GM21576 (cell line): Measurements from ENCODE around the gene SPRYD4.
"Not testable (repeated sequence)": the region's sequence is repeated elsewhere in the genome, so short reads cannot be mapped to it uniquely, and the experiment has no call there.

Source experiments
- ATAC-seq: cut with Tn5 transposase; IDR thresholded peaks from one replicate; pipeline ENCODE4 v1.9.1; 2021; ENCODE audit warnings: mild to moderate bottlenecking, moderate library complexity; ENCODE audit not compliant: unreplicated experiment

Gene SPRYD4

DNA sequence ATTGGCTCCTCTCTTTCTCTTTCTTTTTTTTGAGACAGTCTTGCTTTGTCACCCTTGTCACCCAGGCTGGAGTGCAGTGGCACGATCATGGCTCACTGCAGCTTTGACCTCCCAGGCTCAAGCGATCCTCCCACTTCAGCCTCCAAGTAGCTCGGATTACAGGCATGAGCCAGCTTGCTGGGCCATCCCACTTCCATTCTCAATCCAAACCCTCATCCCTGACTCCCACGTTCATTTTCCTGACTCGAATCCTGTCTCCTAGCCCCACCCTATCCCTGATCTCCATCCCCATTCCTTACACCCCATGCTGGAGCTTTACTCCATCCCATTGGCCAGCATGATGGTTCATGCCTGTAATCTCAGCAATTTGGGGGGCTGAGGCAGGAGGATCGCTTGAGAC, 7.8 kb downstream of the SPRYD4 start:
- no peak for ATAC-seq

DNA sequence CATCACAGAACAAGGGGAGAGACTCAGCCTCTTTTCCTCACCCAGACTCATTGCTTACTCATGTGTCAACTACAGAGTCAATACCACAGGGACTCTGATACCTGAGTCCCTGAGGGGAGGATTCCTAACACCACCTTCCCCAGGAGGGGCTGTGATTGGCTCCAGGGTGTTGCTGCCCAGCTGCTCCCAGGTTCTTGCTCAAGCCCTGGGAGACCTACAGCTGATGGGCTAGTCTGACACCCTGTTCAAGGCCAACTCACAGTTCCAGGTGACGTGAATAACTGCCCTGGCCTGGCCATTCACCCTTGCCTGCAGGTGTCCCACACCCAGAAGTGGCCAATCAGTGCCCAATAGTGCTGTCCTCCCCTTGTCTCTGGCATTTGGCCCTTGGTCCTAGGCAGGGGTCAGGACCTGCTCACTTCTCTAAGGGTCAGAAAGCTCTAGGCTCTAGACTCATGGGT, 8.6 kb downstream of the SPRYD4 start:
- no peak for ATAC-seq

DNA sequence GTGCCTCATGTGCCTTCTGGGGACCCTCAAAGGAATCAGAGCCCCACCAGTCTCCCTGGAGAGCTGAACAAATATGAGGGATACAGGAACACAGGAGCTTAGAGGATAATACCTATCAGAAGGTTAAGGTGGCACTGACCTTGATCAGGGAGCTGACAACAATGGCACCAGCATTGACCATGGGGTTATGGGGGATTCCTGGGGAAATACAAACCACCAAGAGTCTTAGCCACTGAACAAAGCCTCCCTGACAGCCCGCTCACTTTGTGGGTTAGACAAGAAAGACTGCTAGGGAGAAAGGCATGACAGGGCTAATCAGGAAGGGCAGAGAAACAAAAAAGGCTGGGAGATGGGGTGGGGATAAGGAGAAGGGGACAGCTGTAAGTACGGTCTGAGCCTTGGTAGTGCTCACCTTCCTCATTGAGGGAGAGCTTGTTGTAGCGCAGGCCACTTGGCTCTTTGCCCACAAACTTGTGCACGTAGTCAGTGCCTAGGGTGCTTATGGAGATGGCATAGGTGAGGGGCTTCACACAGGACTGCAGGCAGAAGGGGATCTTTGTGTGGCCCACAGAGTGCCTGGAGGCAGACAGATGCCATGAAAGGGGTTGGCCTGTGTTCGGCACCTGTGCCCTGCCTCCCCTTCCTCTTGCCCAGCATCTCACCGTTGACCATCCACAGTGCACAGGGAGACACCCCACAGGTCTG, 9.3 kb downstream of the SPRYD4 start:
- no peak for ATAC-seq

DNA sequence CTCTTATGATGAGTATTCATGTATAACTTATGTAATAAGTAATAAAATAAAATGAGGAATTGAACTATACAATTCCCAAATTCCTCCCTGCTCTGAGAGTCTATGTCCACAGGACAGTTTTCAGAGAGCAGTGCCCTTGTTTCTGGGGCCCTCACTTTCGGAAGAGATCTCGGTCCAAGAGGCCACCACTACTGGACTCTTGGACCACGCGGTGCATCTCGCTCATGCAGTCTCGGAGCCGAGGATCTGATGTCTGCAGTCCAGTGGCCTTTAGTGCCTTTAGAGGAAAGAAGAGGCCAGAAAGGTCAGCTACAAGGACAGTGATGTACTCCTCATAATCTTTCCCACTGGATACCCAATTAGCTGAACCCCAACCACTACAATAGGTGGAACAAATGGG, 11.2 kb downstream of the SPRYD4 start:
- ATAC-seq = no peak

DNA sequence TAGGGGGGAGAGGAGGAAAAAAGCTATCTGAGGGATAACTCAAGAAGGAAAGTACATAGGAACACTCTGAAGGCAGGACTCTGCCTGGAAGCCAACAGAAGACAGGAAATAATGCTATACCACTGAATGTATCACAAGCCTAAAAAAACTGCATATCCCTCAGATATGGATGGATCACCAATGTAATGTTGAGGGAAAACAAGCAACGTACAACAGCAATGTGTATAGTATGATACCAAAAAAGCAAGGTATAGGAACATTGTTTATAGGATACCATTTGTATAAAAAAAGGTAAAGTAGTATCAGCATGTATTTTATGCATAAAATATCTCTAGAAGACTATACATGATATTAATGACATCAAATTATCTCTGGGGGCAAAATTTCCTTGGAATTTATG, 16.2 kb downstream of the SPRYD4 start:
- no peak for ATAC-seq

DNA sequence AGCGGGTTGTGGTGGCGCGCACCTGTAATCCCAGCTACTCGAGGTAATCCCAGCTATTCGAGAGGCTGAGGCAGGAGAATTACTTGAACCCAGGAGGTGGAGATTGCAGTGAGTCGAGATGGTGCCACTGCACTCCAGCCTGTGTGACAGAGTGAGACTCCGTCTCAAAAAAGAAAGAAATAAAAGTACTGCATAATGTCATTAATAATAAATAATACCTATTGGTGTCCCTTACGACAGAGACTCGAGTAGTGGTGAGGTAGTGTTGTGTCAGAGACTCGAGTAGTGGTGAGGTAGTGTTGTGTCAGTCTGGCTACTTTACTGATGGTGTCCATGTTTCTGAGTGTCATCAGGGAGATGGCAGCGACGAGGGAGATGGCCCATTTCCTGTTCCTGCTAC, 18.3 kb downstream of the SPRYD4 start:
- no peak for ATAC-seq

DNA sequence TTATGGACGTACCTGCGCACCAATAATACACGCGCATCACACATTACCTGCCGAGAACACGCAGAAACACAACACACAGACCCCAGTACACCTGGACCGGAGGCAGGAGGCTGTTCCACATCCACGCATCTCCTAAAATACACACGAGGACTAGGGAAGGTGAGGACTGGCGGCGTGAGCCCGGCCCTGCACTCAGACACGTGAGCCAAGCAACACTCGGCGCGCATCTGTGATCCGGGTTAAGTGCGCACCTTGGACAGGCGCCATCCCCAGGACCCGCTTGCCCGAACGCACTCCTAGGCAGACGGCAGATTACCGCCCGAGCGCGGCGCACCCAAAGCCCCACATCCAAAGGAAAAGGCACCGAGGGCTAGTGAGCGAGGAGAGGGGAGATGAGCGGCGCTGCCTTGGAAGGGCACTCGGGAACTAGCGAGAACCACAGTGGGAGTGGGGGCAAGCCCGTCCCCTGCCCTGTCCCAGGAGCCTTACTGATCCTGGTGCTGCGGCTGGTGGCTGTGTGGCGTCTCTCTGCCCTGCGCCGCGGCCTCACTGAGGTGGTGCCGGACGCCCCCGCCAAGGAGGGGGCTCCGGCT, 19.2 kb downstream of the SPRYD4 start:
- ATAC-seq = peak; percentile 13

DNA sequence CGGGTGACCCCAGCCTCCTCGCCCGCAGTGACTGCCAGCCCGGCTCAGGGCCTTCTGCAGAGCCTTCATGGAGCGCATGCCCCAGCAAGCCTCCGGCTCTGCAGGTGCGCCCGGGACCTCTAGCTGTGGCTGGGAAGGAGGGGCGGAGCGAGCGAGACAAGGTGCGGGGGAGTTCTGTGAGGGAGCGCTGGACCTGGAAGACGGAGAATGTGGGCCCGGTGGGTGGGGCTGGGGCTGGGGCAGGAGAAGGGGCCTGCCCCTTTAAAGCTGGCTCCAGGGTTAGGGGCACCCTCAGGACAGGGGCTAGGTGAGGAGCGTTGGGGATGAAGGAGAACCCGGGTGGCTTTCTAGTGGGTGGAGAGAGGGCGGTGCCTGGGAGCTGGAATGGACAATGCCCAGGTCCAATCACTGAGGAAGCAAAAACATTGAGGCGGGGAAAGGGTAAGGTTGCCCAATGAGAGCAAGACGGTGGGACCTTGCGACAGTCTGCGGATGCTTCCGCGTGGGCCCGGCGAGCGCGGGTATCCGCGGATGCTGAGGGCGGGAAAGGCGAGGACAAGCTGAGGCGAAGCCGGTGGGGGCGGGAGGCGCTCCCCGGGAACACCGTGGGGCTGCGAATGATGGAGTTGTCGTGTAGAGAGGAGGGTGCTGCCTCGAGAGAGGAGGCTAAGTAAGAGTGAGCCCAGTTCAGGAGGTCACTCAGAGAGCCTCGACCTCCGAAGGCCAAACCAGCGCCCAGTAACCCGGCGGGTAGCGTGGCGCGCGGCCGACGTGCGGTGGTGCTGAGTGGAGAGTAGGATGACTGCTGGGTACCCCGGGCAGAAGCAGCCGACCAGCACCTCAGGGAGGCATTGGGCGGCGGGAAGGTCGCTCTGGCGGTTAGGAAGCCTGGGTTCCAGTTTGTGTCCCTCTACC, 19.9 kb downstream of the SPRYD4 start, which contains the start of gene GLS2:
Gene GLS2 (minus strand): TSS at position 121 of the 915 bp plus-strand sequence. CDS start 43 bp downstream, at position 78.
- ATAC-seq = peak; percentile 84

DNA sequence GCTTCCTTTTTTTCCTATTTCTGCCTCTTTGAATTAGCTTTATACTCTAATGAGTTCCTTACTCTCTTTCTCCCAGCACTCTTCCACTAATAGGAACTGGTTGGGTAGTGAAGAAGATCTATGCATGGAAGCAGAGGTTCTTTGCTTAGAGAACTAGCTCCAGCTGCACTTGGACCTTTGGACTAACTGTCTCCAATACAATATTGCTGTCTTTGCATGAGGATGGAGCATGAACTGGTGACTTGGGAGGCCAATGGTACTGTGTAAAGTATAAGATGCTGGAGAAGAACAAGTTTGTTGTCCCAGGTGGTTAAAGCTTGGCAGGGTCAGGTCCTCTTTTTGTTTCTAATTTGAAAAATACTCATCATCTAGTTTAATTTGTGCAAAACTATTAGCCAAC, 22.0 kb downstream of the SPRYD4 start:
- ATAC-seq = no peak

DNA sequence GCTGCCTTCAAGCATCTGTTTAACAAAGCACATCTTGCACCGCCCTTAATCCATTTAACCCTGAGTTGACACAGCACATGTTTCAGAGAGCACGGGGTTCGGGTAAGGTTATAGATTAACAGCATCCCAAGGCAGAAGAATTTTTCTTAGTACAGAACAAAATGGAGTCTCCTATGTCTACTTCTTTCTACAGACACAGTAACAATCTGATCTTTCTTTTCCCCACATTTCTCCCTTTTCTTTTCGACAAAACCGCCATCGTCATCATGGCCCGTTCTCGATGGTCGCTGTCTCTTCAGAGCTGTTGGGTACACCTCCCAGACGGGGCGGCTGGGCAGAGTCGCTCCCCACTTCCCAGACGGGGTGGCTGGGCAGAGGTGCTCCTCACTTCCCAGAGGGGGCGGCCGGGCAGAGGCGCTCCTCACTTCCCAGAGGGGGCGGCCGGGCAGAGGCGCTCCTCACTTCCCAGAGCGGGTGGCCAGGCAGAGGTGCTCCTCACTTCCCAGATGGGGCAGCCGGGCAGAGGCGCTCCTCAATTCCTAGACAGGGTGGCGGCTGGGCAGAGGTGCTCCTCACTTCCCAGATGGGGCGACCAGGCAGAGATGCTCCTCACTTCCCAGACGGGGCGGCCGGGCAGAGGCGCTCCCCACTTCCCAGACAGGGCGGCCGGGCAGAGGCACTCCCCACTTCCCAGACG, 25.2 kb downstream of the SPRYD4 start:
- ATAC-seq = not testable (repeated sequence)

DNA sequence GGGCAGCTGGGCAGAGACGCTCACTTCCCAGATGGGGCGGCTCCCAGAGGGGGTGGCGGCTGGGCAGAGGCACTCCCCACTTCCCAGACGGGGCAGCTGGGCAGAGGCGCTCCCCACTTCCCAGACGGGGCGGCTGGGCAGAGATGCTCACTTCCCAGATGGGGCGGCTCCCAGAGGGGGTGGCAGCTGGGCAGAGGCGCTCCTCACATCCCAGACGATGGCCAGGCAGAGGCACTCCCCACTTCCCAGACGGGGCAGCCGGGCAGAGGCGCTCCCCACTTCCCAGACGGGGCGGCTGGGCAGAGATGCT, 25.7 kb downstream of the SPRYD4 start:
- ATAC-seq = not testable (repeated sequence)

DNA sequence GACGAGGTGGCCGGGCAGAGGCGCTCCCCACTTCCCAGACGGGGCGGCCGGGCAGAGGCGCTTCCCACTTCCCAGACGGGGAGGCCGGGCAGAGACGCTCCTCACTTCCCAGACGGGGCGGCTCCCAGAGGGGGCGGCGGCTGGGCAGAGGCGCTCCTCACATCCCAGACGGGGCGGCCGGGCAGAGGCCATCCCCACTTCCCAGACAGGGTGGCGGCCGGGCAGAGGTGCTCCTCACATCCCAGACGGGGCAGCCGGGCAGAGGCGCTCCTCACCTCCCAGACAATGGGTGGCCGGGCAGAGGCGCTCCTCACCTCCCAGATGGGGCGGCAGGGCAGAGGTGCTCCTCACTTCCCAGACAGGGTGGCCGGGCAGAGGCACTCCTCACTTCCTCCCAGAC, 26.1 kb downstream of the SPRYD4 start:
- not testable (repeated sequence) for ATAC-seq

DNA sequence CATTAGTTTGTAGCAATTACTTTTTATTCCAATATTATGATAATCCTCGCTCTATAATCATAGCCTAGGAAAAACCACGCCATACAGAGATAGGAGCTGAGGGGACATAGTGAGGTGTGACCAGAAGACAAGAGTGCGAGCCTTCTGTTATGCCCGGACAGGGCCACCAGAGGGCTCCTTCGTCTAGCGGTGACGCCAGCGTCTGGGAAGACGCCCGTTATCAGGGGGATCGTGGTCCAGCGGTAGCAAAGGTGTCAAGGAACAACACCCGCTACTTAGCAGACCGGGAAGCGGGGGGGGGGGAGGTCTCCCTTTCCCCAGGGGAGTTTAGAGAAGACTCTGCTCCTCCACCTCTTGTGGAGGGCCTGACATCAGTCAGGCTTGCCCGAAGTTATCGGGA, 28.3 kb downstream of the SPRYD4 start:
- not testable (repeated sequence) for ATAC-seq

DNA sequence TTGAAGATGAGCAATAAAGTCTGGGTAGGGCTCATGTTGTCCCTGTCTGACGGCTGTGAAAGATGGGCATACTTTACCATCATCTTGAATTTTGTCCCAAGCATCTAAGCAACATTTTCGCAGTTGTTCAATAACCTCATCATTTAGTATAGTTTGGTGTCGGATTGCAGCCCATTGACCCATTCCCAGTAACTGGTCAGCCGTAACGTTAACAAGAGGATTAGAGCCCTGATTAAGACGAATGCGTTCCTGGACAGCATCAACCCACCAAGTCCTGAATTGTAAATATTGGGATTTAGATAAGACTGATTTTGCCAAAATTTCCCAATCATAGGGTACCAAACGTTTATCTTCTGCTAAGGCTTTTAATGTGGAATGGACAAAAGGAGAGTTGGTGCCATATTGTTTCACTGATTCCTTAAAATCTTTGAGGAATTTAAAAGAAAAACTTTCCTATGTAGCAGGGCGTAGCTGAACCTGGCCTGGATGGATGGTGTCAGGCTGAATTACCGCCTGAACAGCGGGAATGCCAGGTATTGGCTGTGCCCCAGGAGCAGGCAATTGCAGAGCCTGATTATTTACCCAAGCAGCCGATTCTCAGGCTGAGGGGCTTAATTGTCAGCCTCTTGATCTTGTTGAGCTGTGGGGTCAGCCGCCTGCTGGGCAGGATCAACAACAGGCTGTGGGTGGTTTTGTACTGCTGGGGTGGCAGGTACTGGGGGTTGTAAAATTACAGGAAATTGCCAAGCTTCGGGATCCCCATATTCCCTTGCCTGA, 29.9 kb downstream of the SPRYD4 start:
- ATAC-seq = not testable (repeated sequence)

DNA sequence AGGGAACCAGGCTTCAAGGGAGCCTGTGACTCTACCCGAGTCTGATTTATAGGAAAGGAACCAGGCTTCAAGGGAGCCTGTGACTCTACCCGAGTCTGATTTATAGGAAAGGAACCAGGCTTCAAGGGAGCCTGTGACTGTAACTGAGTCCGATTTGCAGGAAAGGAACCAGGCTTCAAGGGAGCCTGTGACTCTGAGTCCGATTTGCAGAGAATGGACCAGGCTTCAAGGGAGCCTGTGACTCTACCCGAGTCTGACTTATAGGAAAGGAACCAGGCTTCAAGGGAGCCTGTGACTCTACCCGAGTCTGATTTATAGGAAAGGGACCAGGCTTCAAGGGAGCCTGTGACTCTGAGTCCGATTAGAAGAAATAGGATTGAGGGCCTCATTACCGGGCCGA, 31.1 kb downstream of the SPRYD4 start:
- ATAC-seq = not testable (repeated sequence)

DNA sequence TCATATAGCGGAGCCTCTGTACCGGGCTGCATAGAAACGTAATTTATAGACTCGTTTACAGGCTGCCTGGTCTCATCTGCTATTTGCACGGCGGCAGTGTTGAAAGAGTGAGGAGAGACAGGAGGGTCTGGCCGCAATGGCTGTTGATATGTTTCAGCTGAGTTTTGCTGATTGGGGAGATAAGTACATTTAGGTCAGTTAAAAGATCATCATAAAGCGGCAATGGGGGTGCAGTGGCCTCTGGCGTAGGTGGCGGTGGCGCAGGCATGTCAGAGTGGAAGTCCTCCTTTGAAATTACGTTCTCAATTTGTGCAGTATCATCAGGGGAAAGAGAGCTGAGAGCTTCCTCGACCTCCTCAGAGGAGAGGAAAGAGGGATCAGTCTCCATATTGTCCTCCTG, 31.5 kb downstream of the SPRYD4 start:
- not testable (repeated sequence) for ATAC-seq

DNA sequence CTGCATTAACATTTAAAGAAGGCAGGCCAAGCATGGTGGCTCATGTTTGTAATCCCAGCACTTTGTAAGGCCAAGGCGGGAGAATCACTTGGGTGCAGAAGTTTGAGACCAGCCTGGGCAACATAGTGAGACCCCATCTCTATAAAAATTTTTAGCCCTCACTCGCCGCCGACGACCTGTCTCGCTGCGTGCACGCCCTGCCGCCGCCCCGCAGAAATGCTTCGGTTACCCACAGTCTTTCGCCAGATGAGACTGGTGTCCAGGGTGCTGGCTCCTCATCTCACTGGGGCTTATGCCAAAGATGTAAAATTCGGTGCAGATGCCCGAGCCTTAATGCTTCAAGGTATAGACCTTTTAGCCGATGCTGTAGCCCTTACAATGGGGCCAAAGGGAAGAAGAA, 42.4 kb downstream of the SPRYD4 start:
- ATAC-seq = no peak

DNA sequence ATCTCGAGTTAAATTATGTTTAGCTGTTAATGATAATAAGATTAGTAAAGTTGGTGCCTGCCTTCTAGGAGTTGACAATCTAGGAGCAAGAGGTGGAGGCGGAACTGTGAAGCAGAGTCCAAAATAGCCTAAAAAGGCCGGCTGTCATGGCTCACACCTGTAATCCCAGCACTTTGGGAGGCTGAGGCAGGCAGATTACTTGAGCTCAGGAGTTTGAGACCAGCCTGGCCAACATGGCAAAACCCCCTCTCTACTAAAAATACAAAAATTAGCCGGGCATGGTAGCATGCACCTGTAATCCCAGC, 45.6 kb downstream of the SPRYD4 start:
- ATAC-seq = not testable (repeated sequence)

DNA sequence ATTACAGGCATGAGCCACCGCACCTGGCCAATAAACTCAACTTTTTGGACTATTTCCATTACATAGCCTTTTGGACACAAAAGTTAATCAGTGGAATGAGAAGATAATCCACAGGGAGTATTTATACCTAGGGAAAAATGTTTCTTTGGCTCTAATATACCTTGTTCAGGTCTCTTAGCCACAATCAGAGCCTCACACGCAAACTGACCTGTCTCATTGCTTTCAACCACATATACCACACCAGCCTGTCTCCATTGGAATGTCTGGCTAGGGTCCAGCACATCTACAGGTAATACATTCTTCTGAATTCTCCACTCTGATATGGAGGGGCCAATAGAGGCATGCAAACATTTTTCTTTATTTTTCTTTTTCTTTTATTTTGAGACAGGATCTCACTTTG, 49.5 kb downstream of the SPRYD4 start:
- no peak for ATAC-seq

DNA sequence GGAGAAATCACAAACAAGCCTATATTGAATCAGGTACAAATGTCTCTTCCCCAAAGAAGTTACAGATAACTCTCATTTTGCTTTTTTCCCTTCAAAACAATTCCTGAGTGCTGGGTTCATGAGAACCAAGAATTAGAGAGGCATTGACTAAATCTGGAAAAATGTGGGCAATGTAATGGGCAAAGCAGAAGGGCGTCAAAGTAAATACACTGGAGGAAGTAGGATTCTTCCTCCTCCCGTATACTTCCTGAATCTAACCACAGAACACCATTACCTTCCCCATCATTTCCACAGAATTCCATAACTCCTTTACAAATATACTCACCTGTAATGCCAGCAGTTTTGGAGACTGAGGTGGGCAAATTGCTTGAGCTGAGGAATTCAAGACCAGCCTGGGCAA, 50.2 kb downstream of the SPRYD4 start:
- no peak for ATAC-seq

DNA sequence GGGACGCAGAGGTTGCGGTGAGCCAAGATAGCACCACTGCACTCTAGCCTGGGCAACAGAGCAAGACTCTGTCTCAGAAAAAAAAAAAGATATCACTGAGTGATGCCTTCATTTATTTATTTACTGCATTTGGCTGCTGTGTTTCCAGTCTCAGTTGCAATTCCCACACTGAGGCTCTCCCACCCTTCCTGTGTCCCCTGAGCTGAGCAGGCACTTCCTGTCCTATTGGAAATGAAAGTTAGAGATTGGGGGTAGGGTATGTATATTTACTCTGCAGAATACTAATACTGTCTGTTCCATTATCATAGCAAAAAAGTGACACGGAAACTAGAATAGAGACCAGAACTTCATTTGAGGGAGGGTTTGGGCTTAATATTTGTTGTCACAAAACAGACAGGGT, 51.7 kb downstream of the SPRYD4 start:
- ATAC-seq = no peak
